Activated T-helper 1 cell treated with anti-CD3 and anti-CD28 coated beads, Interleukin-2, amount 50 U/mL, for 16 hours (primary cell): ENCODE measurements around the gene ERAP2.

Experiments used
- DNase-seq, 2 donors: peaks; one replicate each; pipeline ENCODE4 v3.0.0-alpha.2; 2020; ENCODE audit warnings: low read depth in 1 of 2, low spot score in 1 of 2

Gene ERAP2

DNA sequence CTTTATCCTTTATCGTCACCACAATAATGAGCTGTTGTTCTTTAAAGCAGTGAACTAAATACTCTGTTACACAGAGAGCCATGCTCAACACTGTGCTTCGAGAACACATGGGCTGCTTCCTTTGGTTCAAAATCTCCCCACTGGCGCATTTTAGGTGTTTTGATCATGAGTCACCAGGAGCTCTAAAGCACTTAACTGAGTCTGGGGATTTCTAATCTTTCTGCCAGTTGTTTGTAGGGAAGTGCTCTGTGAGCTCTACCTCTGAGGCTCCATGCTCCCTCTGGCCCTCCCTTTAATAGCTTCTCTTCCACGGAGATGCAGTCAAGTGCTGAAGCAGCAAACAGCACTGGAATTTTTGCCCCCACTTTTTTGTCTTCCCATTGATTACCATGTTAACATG is 17.0 kb downstream of the ERAP2 start:
- DNase-seq, result no peak

DNA sequence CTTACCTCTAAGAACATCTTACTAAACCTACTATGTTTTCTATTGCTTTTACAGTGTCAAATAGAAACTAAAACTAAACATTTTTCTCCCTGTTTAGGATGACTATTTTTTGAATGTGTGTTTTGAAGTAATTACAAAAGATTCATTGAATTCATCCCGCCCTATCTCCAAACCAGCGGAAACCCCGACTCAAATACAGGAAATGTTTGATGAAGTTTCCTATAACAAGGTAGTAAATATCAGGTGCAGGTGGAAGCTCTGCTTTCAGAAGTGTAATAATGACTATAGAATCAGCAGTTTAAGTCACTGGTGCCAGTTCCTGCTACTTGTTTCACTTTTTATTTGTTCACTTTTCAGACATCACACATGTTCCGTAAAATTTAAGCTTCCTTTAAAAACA is 20.0 kb downstream of the ERAP2 start:
- DNase-seq, result no peak

DNA sequence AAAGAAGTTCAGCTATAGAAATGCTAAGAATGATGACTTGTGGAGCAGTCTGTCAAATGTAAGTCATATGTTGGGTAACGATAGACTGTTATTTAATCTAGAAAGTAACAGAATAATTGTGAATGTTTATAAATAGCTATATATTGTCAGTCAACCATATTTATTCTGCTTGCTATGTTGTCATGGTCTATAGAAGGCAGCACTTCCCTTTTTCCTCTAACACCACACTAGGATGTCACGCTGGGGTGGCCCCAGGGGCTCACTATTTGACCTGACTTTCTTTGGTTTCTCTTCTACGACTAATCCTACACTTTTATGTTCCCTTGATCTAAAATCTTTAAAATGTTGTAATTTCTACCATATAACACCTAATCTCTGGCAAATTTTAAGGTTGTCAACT is 20.5 kb downstream of the ERAP2 start:
- DNase-seq, result no peak

GRCh38 chr5:96901384-96901783 is 25.1 kb downstream of the ERAP2 start:
- no peak for DNase-seq

DNA sequence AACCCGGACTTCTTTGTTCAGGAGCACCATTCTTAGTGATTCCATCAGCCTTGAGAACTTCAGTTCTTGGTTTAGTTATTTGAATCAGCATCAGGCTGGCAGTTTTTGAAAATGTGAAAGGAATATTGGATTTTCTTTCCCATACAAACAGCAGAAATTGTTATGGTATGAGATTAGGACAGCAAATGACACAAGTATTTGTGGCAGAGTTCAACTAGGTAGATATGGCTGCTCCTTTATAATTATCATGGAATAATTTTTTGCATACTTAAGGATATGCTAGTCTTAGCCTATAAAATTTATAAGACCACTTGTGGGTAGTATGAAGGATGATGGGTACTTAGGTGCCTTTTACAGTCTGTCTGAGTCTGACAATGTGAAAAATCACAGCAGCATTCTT is 25.5 kb downstream of the ERAP2 start:
- DNase-seq, result no peak

- no peak for DNase-seq
Measured at GRCh38 chr5:96902876-96903275, 26.6 kb downstream of the ERAP2 start.

- DNase-seq, result no peak
Measured at GRCh38 chr5:96903300-96903699, 27.0 kb downstream of the ERAP2 start.

- no peak for DNase-seq
Measured at GRCh38 chr5:96904054-96904931, 28.0 kb downstream of the ERAP2 start.

GRCh38 chr5:96905864-96906263 is 29.6 kb downstream of the ERAP2 start:
- no peak for DNase-seq

DNA sequence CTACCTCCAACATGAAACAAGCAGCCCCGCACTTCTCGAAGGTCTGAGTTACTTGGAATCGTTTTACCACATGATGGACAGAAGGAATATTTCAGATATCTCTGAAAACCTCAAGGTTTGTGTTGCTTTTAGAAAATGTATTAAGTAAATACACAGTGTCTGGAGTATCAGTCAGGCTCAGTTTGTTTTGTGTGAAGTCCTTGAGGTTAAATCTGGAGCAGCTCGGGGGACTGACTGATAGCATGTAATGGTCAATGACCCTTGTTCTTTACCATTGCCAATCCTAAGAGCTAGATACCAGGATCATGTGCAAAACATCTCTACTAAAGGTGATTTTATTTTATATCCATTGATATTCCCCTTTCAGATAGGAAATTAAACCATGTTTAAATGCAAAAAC is 32.7 kb downstream of the ERAP2 start:
- DNase-seq, result no peak

DNA sequence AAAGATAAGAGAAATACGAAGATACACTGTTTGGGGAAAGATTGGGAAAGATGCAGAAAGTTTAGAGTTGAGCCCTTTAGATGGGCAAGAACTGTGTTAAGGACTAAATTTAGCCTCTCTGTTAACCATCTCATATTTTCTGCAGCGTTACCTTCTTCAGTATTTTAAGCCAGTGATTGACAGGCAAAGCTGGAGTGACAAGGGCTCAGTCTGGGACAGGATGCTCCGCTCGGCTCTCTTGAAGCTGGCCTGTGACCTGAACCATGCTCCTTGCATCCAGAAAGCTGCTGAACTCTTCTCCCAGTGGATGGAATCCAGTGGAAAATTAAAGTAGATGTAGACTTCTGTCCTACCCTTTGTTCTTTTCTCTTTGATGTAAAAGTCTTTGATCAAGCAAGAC is 33.1 kb downstream of the ERAP2 start:
- DNase-seq, result no peak

DNA sequence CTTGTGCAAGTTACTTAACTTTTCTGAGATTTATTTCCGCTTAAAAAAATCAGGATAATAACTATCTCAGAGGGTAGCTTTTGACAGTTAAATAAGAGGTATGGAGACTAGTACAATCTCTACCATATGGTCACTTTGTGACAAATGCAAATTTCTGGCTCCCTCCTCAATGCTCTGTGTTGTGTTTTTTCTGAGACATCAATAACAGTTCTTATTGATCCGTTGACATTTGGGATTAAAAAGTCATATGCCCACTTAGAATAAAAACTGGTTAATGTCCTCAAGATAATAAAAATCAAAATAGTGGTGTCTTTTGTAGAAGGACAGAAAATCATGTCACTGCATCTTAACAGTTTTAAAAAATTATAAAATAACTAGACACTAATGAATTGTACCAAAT is 34.8 kb downstream of the ERAP2 start:
- DNase-seq, result no peak

DNA sequence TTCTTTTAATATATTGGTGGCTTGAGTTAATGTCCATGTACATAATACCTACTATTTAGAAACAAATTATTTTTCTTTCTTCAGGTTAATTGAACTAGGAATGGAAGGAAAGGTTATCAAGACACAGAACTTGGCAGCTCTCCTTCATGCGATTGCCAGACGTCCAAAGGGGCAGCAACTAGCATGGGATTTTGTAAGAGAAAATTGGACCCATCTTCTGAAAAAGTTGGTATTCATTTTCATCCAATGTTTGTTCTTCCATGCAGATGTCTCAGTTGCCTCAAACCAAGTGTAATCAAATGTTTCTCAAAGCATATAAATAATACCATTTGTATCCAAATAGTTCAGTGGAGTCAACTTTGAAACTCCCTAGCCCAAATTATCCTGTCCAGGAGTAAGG is 36.9 kb downstream of the ERAP2 start:
- no peak for DNase-seq

DNA sequence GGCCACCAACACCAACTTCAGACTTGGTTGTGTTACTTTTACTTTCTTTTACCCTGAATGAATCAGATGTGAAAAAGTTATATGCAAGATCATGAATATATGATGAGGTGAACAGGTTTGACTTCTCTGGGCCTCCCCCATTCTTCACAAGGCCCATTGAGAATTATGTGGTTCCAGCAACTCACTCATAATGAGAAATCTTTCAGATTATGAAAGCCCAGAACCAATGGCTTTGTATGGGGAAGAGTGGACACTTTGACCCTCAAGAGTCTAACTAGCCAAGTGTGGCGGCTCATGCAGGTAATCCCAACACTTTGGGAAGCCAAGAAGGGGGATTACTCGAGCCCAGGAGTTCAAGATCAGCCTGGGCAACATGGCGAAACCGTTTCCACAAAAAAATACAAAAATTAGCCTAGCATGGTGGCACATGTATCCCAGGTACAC is 43.5 kb downstream of the ERAP2 start:
- no peak for DNase-seq

DNA sequence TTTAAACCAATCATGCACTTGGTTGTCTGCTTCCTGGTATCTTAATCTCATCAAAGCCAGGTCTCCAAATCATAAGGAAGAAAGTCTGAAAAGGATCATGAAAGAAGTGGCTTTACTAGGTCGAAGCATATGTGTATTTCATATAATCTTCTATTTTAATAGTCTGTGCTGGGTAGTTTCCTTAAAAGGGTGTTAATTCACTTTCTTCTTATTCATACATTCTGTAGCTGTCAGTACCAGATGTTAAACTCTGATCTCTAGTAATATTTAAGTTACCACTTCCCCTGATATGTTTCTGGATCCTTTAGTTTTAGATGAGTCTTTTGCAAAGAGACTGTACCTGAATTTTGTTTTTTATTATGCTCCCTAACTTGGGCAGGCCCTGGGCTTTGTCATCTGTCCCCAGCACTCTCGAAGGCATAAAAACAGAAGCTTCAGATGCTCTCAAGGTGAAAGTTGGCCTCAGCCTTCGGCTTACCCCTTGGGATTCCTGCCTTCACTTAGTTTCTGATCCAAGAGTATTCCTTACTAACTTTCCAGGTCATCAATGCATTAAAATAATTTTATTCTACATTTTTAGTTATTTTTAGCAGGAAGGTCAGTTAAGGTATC is 44.5 kb downstream of the ERAP2 start:
- DNase-seq, result no peak

- DNase-seq, result no peak
Measured at GRCh38 chr5:96922499-96923244, 46.4 kb downstream of the ERAP2 start.

GRCh38 chr5:96924016-96924443 is 47.7 kb downstream of the ERAP2 start:
- DNase-seq, result no peak

DNA sequence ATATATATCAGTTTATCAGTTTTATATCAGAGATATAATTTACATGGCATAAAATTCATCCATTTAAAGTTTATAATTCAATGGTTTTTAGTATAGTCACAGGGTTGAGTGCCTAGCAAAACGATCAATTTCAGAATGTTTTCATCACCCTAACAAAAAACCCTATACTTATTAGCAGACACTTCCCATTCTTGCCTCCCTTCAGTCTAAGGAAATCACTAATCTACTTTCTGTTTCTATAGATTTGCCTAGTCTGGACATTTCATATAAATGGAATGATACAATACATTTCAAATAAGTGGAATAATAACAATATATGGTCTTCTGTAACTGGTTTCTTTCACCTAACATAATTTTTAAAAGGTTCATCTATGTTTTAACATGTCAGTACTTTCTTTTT is 50.0 kb downstream of the ERAP2 start:
- no peak for DNase-seq

- no peak for DNase-seq
Measured at GRCh38 chr5:96927008-96927407, 50.7 kb downstream of the ERAP2 start.

DNA sequence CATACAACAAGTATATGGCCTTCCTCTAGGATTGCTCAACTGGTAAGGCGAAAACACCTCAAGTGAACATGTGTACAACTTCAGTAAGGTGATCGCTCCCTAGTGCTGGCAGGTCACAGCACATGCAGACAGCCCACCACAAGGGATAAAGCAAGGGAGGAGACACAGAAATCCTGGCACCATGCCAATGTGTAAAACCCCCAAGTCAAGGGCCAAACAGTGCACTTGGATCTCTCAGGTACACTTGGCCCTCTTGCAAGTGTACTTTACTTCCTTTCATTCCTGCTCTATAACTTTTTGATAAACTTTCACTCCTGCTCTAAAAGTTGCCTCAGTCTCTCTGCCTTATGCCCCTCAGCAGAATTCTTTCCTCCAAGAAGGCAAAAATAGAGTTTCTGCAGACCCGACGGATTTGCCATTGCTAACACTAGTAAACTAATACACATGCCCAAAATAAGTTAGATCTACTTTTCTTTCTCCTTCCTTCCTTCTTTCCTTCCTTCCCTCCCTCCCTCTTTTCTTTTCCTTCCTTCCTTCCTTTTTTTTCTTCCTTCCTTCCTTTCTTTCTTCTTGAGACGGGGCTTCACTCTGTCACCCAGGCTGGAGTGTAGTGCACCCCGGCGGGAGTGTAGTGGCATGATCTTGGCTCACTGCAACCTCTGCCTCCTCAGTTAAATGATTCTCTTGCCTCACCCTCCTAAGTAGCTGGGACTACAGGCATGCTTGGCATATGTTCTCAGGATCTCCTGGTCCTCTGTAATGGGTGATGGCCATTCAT is 52.8 kb downstream of the ERAP2 start:
- DNase-seq, result no peak

DNA sequence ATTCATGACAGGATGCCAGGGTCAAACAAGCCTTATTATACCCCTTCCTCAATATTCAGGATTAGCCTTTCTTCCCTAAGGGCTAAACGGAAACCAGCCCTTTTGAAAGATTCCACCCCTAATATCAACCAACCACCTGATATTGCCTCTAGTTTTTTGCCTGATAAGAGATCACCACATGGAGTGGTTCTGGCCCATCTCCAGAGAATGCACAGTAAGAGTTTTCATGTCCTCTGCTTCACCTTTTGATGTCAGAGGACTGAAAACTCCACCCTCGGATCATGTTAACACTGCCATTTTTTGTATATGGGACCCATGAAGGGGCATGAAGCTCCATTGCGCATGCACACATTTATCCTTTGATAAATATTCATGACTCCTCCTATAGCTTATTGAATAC is 53.8 kb downstream of the ERAP2 start:
- no peak for DNase-seq
